Tibial nerve (tissue), 4 donors: ENCODE results near the gene JAKMIP1. TPM values are rescaled to one million over a fixed set of nuclear protein-coding genes. Genes with fewer than 3 reads are reported as not detected.

Experiments
- DNase-seq, 2 donors: peaks; one replicate each; pipeline ENCODE4 v3.0.0-alpha.2; 2019; ENCODE audit warnings: low spot score in 2 of 2
- H3K27ac ChIP-seq, 4 donors: fragments of 200-600 bp; sonication (generic) in 3 of 4; one replicate each; pipeline ENCODE4 v1.5.1; 2017 to 2019; ENCODE audit warnings: mild to moderate bottlenecking in 1 of 4
- H3K27me3 ChIP-seq, 2 donors: fragments of 200-600 bp; sonication (generic) in 1 of 2; one replicate each; pipeline versions ENCODE4 v1.5.1 to v1.6.0; 2017 to 2019
- H3K36me3 ChIP-seq, 3 donors: fragments of 200-600 bp; sonication (generic); one replicate each; pipeline ENCODE4 v1.5.1; 2018 to 2019
- H3K4me1 ChIP-seq, 4 donors: fragments of 200-600 bp; sonication (generic) in 3 of 4; one replicate each; pipeline ENCODE4 v1.5.1; 2017 to 2019
- H3K4me3 ChIP-seq, 4 donors: fragments of 200-600 bp; sonication (generic) in 3 of 4; one replicate each; pipeline ENCODE4 v1.5.1; 2017 to 2019; ENCODE audit warnings: mild to moderate bottlenecking in 1 of 4, moderate library complexity in 1 of 4
- H3K9me3 ChIP-seq, 4 donors: fragments of 200-600 bp; sonication (generic) in 3 of 4; one replicate each; pipeline ENCODE4 v1.5.1; 2017 to 2019
- CTCF ChIP-seq, 5 experiments: fragments of 200-600 bp in 3 of 5; fragments of 450-650 bp in 2 of 5; sonication (generic) in 3 of 5; IDR thresholded peaks; one replicate each; pipeline ENCODE4 v1.5.1; 2016 to 2019; ENCODE audit warnings: antibody characterized with exemption in 5 of 5, mild to moderate bottlenecking in 3 of 5, moderate library complexity in 2 of 5
- EP300 ChIP-seq, 2 donors: sonication (generic); formaldehyde crosslinking; IDR thresholded peaks; one replicate each; pipeline ENCODE4 v1.6.1; 2017; ENCODE audit warnings: antibody characterized with exemption in 2 of 2, mild to moderate bottlenecking in 1 of 2
- POLR2A ChIP-seq, 2 donors: fragments of 450-650 bp; IDR thresholded peaks; one replicate each; pipeline ENCODE4 v1.6.1; 2017; ENCODE audit warnings: antibody characterized with exemption in 2 of 2, mild to moderate bottlenecking in 2 of 2, moderate library complexity in 2 of 2
- WGBS, 2 donors: methylation state at CpG; one replicate each; pipeline ENCODE4 v1.1.5; 2018; 5-methylcytosine and 5-hydroxymethylcytosine counted together
- total RNA-seq, 4 donors: library from RNA; depleted of rRNA; stranded (reverse); fragments of >200 nt; gene quantifications; one replicate each; pipeline ENCODE4 v1.1.0, GENCODE V29; 2016

The JAKMIP1 gene
- total RNA-seq, 4 donors from 2014 or later = 0.30 to 2.5 (median 1.2) TPM

- Histone ChIP-seq H3K36me3 (no peaks in the 10 kb centered on the region), H3K9me3 (no peaks in the 10 kb centered on the region), H3K4me3 (no peak within 1 kb of the TSS), H3K4me1 (no peaks in the 10 kb centered on the region), H3K27me3 (no peaks in the 10 kb centered on the region), H3K27ac (no peak within 1 kb of the TSS)
- no peak for DNase-seq
- no peak for TF ChIP-seq CTCF (IDR thresholded peaks at IDR 0.05)
- no peak for TF ChIP-seq POLR2A (IDR thresholded peaks at IDR 0.05)
- no peak for TF ChIP-seq EP300 (IDR thresholded peaks at IDR 0.05)
- WGBS, 2 donors = 69 to 73% methylated on average over 8 of the region's 8 CpGs
Observed at GRCh38 chr4:6018331-6018730, 182.0 kb downstream of the JAKMIP1 start, which contains the start of gene C4orf50. C4orf50 (minus strand) TSS chr4:6018431.

GRCh38 chr4:6017800-6018199, 182.5 kb downstream of the JAKMIP1 start:
- H3K36me3 ChIP-seq = no peaks in the 10 kb centered on the region
- 81 to 86% methylated on average over 11 of the region's 11 CpGs for WGBS, 2 donors
- TF ChIP-seq EP300 (IDR thresholded peaks at IDR 0.05) (no peak), CTCF (IDR thresholded peaks at IDR 0.05) (no peak), POLR2A (IDR thresholded peaks at IDR 0.05) (no peak)
- no peak overlapping the region for H3K27ac ChIP-seq
- no peaks in the 10 kb centered on the region for H3K9me3 ChIP-seq
- no peak for DNase-seq
- H3K4me1 ChIP-seq = no peaks in the 10 kb centered on the region
- H3K4me3 ChIP-seq = no peak overlapping the region
- H3K27me3 ChIP-seq = no peaks in the 10 kb centered on the region

GRCh38 chr4:6017030-6017429, 183.3 kb downstream of the JAKMIP1 start:
- H3K36me3 ChIP-seq = no peaks in the 10 kb centered on the region
- no peaks in the 10 kb centered on the region for H3K9me3 ChIP-seq
- WGBS, 2 donors = 62 to 71% methylated on average over 10 of the region's 10 CpGs
- no peaks in the 10 kb centered on the region for H3K27me3 ChIP-seq
- TF ChIP-seq EP300 (IDR thresholded peaks at IDR 0.05) = no peak
- no peak overlapping the region for H3K27ac ChIP-seq
- DNase-seq = no peak
- no peaks in the 10 kb centered on the region for H3K4me1 ChIP-seq
- no peak overlapping the region for H3K4me3 ChIP-seq

GRCh38 chr4:6013564-6013963, 186.8 kb downstream of the JAKMIP1 start:
- TF ChIP-seq EP300 (IDR thresholded peaks at IDR 0.05) = no peak
- no peak for TF ChIP-seq POLR2A (IDR thresholded peaks at IDR 0.05)
- 79 to 84% methylated on average over 12 of the region's 12 CpGs for WGBS, 2 donors
- Histone ChIP-seq H3K9me3 (no peaks in the 10 kb centered on the region), H3K4me3 (no peak overlapping the region), H3K27ac (no peak overlapping the region), H3K27me3 (peaks cover 0 to 24% of the 10 kb centered on the region in 2 donors), H3K36me3 (no peaks in the 10 kb centered on the region), H3K4me1 (peaks cover 0 to 5% (median 0%) of the 10 kb centered on the region in 4 donors)
- DNase-seq = no peak

- peaks cover 0 to 27% of the 10 kb centered on the region in 2 donors for H3K27me3 ChIP-seq
- H3K4me3 ChIP-seq = no peak overlapping the region
- 65 to 70% methylated on average over 5 of the region's 5 CpGs for WGBS, 2 donors
- DNase-seq = no peak
- TF ChIP-seq EP300 (IDR thresholded peaks at IDR 0.05) (no peak), CTCF (IDR thresholded peaks at IDR 0.05) (no peak), POLR2A (IDR thresholded peaks at IDR 0.05) (no peak)
- no peaks in the 10 kb centered on the region for H3K9me3 ChIP-seq
- no peaks in the 10 kb centered on the region for H3K36me3 ChIP-seq
- H3K4me1 ChIP-seq = peaks cover 0 to 5% (median 0%) of the 10 kb centered on the region in 4 donors
- H3K27ac ChIP-seq = no peak overlapping the region
Observed at GRCh38 chr4:6012200-6012599, 188.1 kb downstream of the JAKMIP1 start.

GRCh38 chr4:6011686-6012085, 188.7 kb downstream of the JAKMIP1 start:
- Histone ChIP-seq H3K4me3 (no peak overlapping the region), H3K4me1 (peaks cover 0 to 5% (median 0%) of the 10 kb centered on the region in 4 donors), H3K36me3 (no peaks in the 10 kb centered on the region), H3K27me3 (peaks cover 0 to 31% of the 10 kb centered on the region in 2 donors), H3K27ac (no peak overlapping the region), H3K9me3 (no peaks in the 10 kb centered on the region)
- no peak for DNase-seq
- TF ChIP-seq EP300 (IDR thresholded peaks at IDR 0.05) = no peak
- no peak for TF ChIP-seq CTCF (IDR thresholded peaks at IDR 0.05)
- no peak for TF ChIP-seq POLR2A (IDR thresholded peaks at IDR 0.05)
- WGBS, 2 donors = 23 to 26% methylated on average over 8 of the region's 8 CpGs
